HG03378 (cell line): ENCODE measurements around the gene INO80E.
A peak's percentile ranks its signal among the peaks of the same experiment; 100 is the strongest.
"Not testable (repeated sequence)": the region's sequence is repeated elsewhere in the genome, so short reads cannot be mapped to it uniquely, and the experiment has no call there.

Source experiments
- ATAC-seq: cut with Tn5 transposase; IDR thresholded peaks from one replicate; pipeline ENCODE4 v1.9.1; 2021; ENCODE audit warnings: mild to moderate bottlenecking, moderate library complexity; ENCODE audit not compliant: unreplicated experiment

INO80E gene

GRCh38 chr16:30030011-30030685 is 34.1 kb downstream of the INO80E start:
- no peak for ATAC-seq

DNA sequence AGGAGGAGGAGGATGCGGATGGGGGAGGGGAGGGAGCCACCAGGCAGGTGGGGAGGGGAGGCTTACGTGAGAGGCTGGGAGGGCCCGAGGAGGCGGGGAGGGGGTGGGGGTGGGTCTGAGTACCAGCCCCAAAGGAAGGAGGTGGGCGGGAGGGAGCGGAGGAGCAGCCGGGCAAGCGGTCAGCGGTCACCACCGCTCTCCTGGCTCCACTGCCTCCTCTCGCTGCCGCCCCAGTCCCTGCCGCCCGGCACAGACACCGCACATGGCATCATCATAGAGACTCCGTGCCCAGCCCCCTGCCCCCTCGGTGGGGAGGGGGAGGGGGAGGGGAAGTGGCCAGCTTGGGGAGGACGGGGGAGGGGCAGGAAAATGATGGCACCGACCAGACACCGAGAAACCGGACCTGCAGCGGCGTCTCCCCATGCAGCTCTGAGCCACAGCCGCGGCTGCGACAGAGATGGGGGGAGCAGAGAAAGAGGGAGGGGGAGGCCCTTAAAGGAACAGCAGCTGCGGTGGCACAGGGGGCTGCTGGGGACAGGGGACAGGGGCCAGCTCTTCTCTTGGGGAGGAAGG is 34.9 kb downstream of the INO80E start, which contains the start of gene TLCD3B:
Gene TLCD3B, minus strand, starts transcription at position 431 of the 573 bp plus-strand sequence. CDS start 744 bp downstream, outside the sequence.
- ATAC-seq = no peak

DNA sequence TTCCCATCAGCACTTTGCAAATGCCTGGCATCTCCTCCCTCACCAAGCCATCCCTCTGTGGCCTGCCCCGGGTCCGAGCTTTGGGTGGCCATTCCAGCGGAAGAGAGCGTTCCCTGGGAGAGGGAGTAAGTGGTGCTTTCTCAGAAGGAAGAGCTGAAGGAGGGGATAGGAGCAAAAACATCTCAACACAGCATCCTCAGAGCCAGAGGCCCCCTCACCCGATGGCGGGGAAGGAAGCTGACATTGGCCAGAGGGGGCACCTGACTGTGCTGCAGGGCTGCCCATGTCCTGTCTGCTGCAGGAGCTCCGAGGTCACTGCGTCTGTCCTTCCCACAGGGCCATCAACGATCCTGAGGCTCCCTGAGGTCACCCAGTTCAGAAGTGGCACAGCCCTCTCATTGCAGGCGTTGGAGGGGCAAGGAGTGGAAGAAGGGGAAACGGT is 35.5 kb downstream of the INO80E start:
- no peak for ATAC-seq

- no peak for ATAC-seq
These were observed 36.2 kb downstream of the INO80E start for GRCh38 chr16:30032083-30032819.

- no peak for ATAC-seq
These were observed 37.2 kb downstream of the INO80E start for GRCh38 chr16:30033270-30033669.

- no peak for ATAC-seq
These were observed 44.2 kb downstream of the INO80E start for GRCh38 chr16:30040221-30040620.

DNA sequence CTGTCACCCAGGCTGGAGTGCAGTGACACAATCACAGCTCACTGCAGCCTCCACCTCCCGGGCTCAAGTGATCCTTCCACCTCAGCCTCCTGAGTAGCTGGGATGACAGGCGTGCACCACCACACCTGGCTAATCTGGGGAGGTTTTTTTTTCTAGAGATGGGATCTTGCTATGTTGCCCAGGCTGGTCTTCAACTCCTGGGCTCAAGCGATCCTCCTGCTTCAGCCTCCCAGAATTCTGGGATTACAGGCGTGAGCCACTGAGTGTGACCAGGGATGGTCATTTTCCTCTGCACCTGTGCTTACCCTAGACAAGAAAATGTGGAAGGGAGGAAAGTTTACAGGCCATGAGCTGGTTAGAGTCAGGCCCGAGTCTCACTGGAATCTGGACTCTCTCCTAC is 44.6 kb downstream of the INO80E start:
- ATAC-seq = not testable (repeated sequence)

GRCh38 chr16:30041841-30042240 is 45.8 kb downstream of the INO80E start:
- ATAC-seq = no peak

- ATAC-seq = no peak
These were observed 50.1 kb downstream of the INO80E start for GRCh38 chr16:30046178-30046577.

DNA sequence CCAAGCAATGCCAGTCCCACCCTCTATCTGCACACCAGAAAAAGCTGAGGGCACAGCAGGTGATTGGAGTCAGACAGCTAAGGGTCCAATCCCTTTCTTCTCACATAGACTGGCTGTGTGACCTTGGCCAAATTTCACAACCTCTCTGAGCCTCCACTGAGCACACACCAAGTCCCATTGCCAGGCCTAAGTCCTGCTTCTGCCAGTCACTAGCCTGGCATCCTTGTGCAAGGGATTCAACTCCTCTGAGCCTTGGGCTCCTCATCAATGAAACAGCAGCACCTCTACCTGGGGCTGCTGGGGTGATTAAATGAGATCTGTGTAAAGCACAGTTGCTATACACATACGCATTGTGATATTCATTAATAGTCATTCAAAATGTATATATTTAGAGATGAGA is 50.5 kb downstream of the INO80E start:
- ATAC-seq = no peak

DNA sequence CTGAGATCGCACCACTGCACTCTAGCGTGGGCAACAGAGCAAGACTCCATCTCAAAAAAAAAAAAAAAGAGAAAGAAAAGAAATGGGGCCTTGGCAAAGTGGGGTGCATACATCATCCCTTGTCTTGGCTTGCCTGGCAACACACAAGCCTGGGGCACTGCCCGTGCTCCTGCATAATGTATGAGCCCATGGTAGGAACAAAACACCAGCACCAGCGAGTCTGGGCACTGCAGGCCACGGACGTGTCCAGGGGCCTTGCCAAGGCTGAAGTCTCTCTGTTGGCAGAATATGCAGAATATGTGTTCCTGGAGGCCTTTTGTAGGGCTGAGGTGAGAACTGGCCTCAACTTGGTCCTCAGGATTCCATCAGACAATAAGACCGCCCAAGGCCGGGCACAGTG is 53.8 kb downstream of the INO80E start:
- ATAC-seq = no peak

DNA sequence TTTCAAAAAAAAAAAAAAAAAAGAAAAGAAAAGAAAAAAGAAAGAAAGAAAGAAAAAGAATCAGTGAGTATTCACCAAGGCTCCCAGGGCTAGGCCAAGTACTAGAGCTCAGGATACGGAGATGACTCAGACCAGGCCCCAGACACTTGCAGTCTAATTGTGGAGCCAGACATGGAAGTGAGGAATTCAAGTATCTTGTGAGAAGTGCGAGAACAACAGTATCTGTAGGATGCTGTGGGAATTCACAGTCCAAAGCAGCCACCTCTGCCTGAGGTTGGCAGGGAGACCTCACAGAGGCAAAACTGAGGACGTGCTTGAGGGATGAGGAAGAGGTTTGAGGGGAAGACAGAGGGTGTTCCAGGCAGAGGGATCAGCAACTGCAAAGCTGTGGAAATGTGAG is 55.5 kb downstream of the INO80E start:
- ATAC-seq = no peak

DNA sequence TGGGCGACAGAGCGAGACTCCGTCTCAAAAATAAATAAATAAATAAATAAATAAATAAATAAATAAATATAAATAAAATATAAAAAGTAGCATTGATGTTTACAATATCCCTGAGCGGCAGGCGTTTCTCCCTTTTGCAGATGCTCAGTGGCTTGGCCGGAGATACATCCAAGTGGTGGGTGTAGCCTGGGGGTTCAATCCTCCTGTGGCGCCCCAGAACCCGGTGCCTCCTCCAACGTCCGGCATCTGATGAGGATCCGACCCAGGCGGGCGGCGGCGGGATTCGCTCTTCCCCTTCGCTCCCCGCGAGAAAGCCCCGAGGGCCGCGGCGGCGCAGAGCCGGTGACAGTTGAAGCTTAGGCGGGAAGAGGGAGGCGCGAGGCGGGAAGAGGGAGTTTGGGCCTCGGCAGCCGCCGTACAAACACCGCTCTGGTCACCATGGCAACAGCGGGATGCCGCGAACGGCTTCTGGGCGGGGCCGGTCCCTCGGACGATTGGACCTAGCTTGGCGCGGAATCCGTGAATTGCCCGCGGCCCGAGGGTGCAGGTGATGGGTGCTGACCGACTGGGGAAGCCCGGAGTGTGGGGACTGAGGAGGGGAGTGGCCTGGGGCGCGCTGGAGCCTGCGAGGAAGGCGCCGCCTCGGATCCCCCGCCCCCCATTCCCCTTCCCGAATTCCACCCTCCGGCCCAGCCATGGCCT is 56.8 kb downstream of the INO80E start:
- peak; percentile 46 for ATAC-seq

- no peak for ATAC-seq
These were observed 57.5 kb downstream of the INO80E start for GRCh38 chr16:30053376-30054015.

DNA sequence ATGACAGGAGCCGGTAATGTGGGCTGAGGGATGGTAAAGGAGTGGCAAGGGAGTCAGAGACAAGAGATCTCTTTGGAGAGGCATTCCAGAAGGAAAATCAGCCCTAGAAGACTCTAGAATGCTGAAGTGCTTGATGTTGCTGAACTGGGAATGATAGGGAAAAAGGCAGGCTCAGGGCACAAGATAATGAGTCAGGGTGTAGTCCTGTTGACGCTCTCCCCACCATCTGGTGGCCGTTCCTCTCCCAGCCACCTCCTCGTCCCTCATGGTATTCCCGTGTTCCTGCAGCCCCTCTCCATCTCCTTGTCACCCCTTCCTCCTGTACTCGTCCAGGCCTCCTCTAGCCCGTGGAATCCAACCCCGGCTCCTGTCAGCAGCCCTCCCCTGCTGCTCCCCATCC is 58.4 kb downstream of the INO80E start:
- no peak for ATAC-seq

DNA sequence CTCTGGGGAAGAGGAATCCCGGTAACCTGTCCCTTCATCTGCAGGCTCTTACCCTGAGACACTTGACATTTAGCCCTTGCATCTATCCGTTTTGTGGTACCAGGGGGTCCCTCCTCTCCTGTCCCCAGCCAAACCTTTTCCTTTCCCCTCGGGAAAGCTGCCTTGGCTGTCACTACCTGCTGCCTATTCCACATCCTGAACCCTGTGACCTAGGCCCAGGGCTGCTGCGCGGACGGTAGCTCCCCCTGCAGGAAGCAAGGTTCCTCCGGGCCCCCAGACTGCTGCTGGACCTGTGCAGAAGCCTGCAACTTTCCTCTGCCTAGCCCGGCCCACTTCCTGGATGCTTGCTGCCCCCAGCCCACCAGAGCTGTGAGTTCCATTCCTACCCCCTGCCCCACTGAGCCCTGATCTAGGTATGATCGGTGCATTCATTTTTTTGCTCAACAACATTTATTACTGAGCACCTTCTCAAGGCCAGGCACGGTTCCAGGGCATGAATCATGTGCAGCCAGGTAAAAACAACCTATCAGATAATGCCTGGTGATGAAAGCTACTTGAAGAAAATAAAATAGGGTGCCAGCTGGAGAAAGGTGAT is 59.0 kb downstream of the INO80E start:
- no peak for ATAC-seq
